ENCODE measurements around the gene AKAP6. TPM values are rescaled to one million over a fixed set of nuclear protein-coding genes. Genes with fewer than 3 reads are reported as not detected.

The AKAP6 gene
- total RNA-seq, 2 experiments from 2014 or later: 0.83 to 1.7 TPM

- CTCF ChIA-PET: no interaction called here
- Mint-ChIP-seq H3K4me3 (no peak overlapping the region), H3K9me3 (ENCODE audit: insufficient read depth) (no peaks in the 10 kb centered on the region), H3K36me3 (ENCODE audit: low read depth) (no peaks in the 10 kb centered on the region), H3K27ac (no peak overlapping the region), H3K27me3 (ENCODE audit: low read depth) (no peaks in the 10 kb centered on the region), H3K4me1 (ENCODE audit: low read depth) (peaks cover 5% of the 10 kb centered on the region)
- POLR2A ChIA-PET: no interaction called here
- DNase-seq: no peak
- ATAC-seq: no peak
Measured at GRCh38 chr14:32546246-32546645, 217.1 kb downstream of the AKAP6 start.

- no peaks in the 10 kb centered on the region for H3K36me3 Mint-ChIP-seq (ENCODE audit: low read depth)
- no peak for DNase-seq
- H3K4me3 Mint-ChIP-seq: no peak overlapping the region
- ChIA-PET CTCF (interaction anchor here (1.5 kb wide), 1 partner anchor 39 kb away, joined by 4 read pairs; no protein-coding TSS in a partner anchor), POLR2A (no interaction called here)
- H3K4me1 Mint-ChIP-seq (ENCODE audit: low read depth): no peaks in the 10 kb centered on the region
- ATAC-seq: no peak
- H3K9me3 Mint-ChIP-seq (ENCODE audit: insufficient read depth): no peaks in the 10 kb centered on the region
- H3K27ac Mint-ChIP-seq: no peak overlapping the region
- H3K27me3 Mint-ChIP-seq (ENCODE audit: low read depth): no peaks in the 10 kb centered on the region
Measured at GRCh38 chr14:32552766-32553165, 223.7 kb downstream of the AKAP6 start.

- POLR2A ChIA-PET: no interaction called here
Measured at GRCh38 chr14:32559048-32559447, 229.9 kb downstream of the AKAP6 start.

GRCh38 chr14:32559590-32559989 is 230.5 kb downstream of the AKAP6 start:
- no peak overlapping the region for H3K4me3 Mint-ChIP-seq
- no peak for DNase-seq
- H3K9me3 Mint-ChIP-seq (ENCODE audit: insufficient read depth): no peaks in the 10 kb centered on the region
- H3K27ac Mint-ChIP-seq: no peak overlapping the region
- H3K27me3 Mint-ChIP-seq (ENCODE audit: low read depth): no peaks in the 10 kb centered on the region
- POLR2A ChIA-PET: no interaction called here
- H3K4me1 Mint-ChIP-seq (ENCODE audit: low read depth): peaks cover 6% of the 10 kb centered on the region
- H3K36me3 Mint-ChIP-seq (ENCODE audit: low read depth): no peaks in the 10 kb centered on the region
- CTCF ChIA-PET: interaction anchor here (0.7 to 1.8 kb wide), 14 partner anchors 10 to 1049 kb away, joined by 3 to 11 read pairs (median 4); no protein-coding TSS in a partner anchor
- ATAC-seq: no peak

More at GRCh38 chr14:32559048-32559447, 229.9 kb downstream of the AKAP6 start:
- ATAC-seq (no peak), DNase-seq (no peak)
- Mint-ChIP-seq H3K9me3 (ENCODE audit: insufficient read depth) (no peaks in the 10 kb centered on the region), H3K4me1 (ENCODE audit: low read depth) (peaks cover under 1% of the 10 kb centered on the region), H3K27me3 (ENCODE audit: low read depth) (no peaks in the 10 kb centered on the region), H3K4me3 (no peak overlapping the region), H3K36me3 (ENCODE audit: low read depth) (no peaks in the 10 kb centered on the region), H3K27ac (no peak overlapping the region)
- CTCF ChIA-PET: interaction anchor here (1.1 to 1.8 kb wide), 4 partner anchors 9 to 309 kb away, joined by 3 to 10 read pairs (median 6); no protein-coding TSS in a partner anchor

GRCh38 chr14:32560209-32560857 is 231.2 kb downstream of the AKAP6 start:
- peak; percentile 60 for ATAC-seq
- Mint-ChIP-seq H3K27ac (no peak overlapping the region), H3K27me3 (ENCODE audit: low read depth) (no peaks in the 10 kb centered on the region), H3K36me3 (ENCODE audit: low read depth) (no peaks in the 10 kb centered on the region), H3K4me3 (no peak overlapping the region), H3K4me1 (ENCODE audit: low read depth) (peaks cover 14% of the 10 kb centered on the region), H3K9me3 (ENCODE audit: insufficient read depth) (no peaks in the 10 kb centered on the region)
- POLR2A ChIA-PET: no interaction called here
- DNase-seq: peak; percentile 57
- CTCF ChIA-PET: interaction anchor here (0.7 to 1.8 kb wide), 13 partner anchors 10 to 1050 kb away, joined by 3 to 11 read pairs (median 4); no protein-coding TSS in a partner anchor

GRCh38 chr14:32561520-32561919 is 232.4 kb downstream of the AKAP6 start:
- Mint-ChIP-seq H3K27me3 (ENCODE audit: low read depth) (no peaks in the 10 kb centered on the region), H3K27ac (no peak overlapping the region)
- POLR2A ChIA-PET: no interaction called here

GRCh38 chr14:32564596-32564995 is 235.5 kb downstream of the AKAP6 start:
- DNase-seq: no peak
- peaks cover 10% of the 10 kb centered on the region for H3K27me3 Mint-ChIP-seq (ENCODE audit: low read depth)
- no peaks in the 10 kb centered on the region for H3K9me3 Mint-ChIP-seq (ENCODE audit: insufficient read depth)
- H3K27ac Mint-ChIP-seq: peak overlapping the region; percentile 14
- no peak for ATAC-seq
- H3K4me3 Mint-ChIP-seq: no peak overlapping the region
- no peaks in the 10 kb centered on the region for H3K36me3 Mint-ChIP-seq (ENCODE audit: low read depth)
- POLR2A ChIA-PET: no interaction called here
- peaks cover 17% of the 10 kb centered on the region for H3K4me1 Mint-ChIP-seq (ENCODE audit: low read depth)
- CTCF ChIA-PET: interaction anchor here (1.7 kb wide), 1 partner anchor 11 kb away, joined by 7 read pairs; no protein-coding TSS in a partner anchor

More at GRCh38 chr14:32561520-32561919, 232.4 kb downstream of the AKAP6 start:
- no peaks in the 10 kb centered on the region for H3K9me3 Mint-ChIP-seq (ENCODE audit: insufficient read depth)
- DNase-seq (no peak), ATAC-seq (no peak)
- H3K4me3 Mint-ChIP-seq: no peak overlapping the region
- CTCF ChIA-PET: no interaction called here
- H3K36me3 Mint-ChIP-seq (ENCODE audit: low read depth): no peaks in the 10 kb centered on the region
- peaks cover 17% of the 10 kb centered on the region for H3K4me1 Mint-ChIP-seq (ENCODE audit: low read depth)

- ChIA-PET POLR2A (interaction anchor here (0.9 kb wide), 1 partner anchor 1108 kb away, joined by 3 read pairs; no protein-coding TSS in a partner anchor), CTCF (interaction anchor here (1.7 kb wide), 1 partner anchor 10 kb away, joined by 7 read pairs; no protein-coding TSS in a partner anchor)
- DNase-seq (no peak), ATAC-seq (no peak)
- peaks cover 17% of the 10 kb centered on the region for H3K4me1 Mint-ChIP-seq (ENCODE audit: low read depth)
- H3K27ac Mint-ChIP-seq: no peak overlapping the region
- peaks cover 10% of the 10 kb centered on the region for H3K27me3 Mint-ChIP-seq (ENCODE audit: low read depth)
- no peak overlapping the region for H3K4me3 Mint-ChIP-seq
- no peaks in the 10 kb centered on the region for H3K9me3 Mint-ChIP-seq (ENCODE audit: insufficient read depth)
- no peaks in the 10 kb centered on the region for H3K36me3 Mint-ChIP-seq (ENCODE audit: low read depth)
Measured at GRCh38 chr14:32565256-32565655, 236.2 kb downstream of the AKAP6 start.

- H3K9me3 Mint-ChIP-seq (ENCODE audit: insufficient read depth): no peaks in the 10 kb centered on the region
- DNase-seq (no peak), ATAC-seq (no peak)
- peaks cover 10% of the 10 kb centered on the region for H3K27me3 Mint-ChIP-seq (ENCODE audit: low read depth)
- H3K4me1 Mint-ChIP-seq (ENCODE audit: low read depth): peaks cover 17% of the 10 kb centered on the region
- no peak overlapping the region for H3K4me3 Mint-ChIP-seq
- ChIA-PET POLR2A (no interaction called here), CTCF (interaction anchor here (0.6 to 1.5 kb wide), 3 partner anchors 8 to 1225 kb away, joined by 3 to 4 read pairs (median 3); no protein-coding TSS in a partner anchor)
- H3K36me3 Mint-ChIP-seq (ENCODE audit: low read depth): no peaks in the 10 kb centered on the region
- H3K27ac Mint-ChIP-seq: no peak overlapping the region
Measured at GRCh38 chr14:32567543-32568384, 238.7 kb downstream of the AKAP6 start.

GRCh38 chr14:32571551-32571950 is 242.5 kb downstream of the AKAP6 start:
- POLR2A ChIA-PET: no interaction called here
- DNase-seq (no peak), ATAC-seq (no peak)
- CTCF ChIA-PET: interaction anchor here (2.8 kb wide), 1 partner anchor 12 kb away, joined by 10 read pairs; no protein-coding TSS in a partner anchor
- Mint-ChIP-seq H3K27me3 (ENCODE audit: low read depth) (peaks cover 14% of the 10 kb centered on the region), H3K9me3 (ENCODE audit: insufficient read depth) (no peaks in the 10 kb centered on the region), H3K27ac (no peak overlapping the region), H3K36me3 (ENCODE audit: low read depth) (no peaks in the 10 kb centered on the region), H3K4me3 (no peak overlapping the region), H3K4me1 (ENCODE audit: low read depth) (no peaks in the 10 kb centered on the region)

GRCh38 chr14:32571995-32572866 is 243.1 kb downstream of the AKAP6 start:
- no peaks in the 10 kb centered on the region for H3K9me3 Mint-ChIP-seq (ENCODE audit: insufficient read depth)
- no peaks in the 10 kb centered on the region for H3K36me3 Mint-ChIP-seq (ENCODE audit: low read depth)
- ATAC-seq (no peak), DNase-seq (no peak)
- peaks cover 16% of the 10 kb centered on the region for H3K27me3 Mint-ChIP-seq (ENCODE audit: low read depth)
- H3K4me1 Mint-ChIP-seq (ENCODE audit: low read depth): no peaks in the 10 kb centered on the region
- no peak overlapping the region for H3K4me3 Mint-ChIP-seq
- H3K27ac Mint-ChIP-seq: no peak overlapping the region
- ChIA-PET POLR2A (no interaction called here), CTCF (interaction anchor here (2.8 kb wide), 1 partner anchor 13 kb away, joined by 10 read pairs; no protein-coding TSS in a partner anchor)
